Heart right ventricle (tissue), 16 donors: ENCODE data around the gene FOXJ1. TPM values are rescaled to one million over a fixed set of nuclear protein-coding genes. Genes with fewer than 3 reads are reported as not detected.

ENCODE experiments used
- ATAC-seq, 8 donors: fragments of 200-7000 bp; cut with Tn5 transposase; one replicate each; pipeline ENCODE4 v1.9.1; 2020; ENCODE audit warnings: mild to moderate bottlenecking in 8 of 8, moderate library complexity in 8 of 8, moderate number of reproducible peaks in 1 of 8
- DNase-seq, 2 donors: peaks; one replicate each; pipeline ENCODE4 v3.0.0-alpha.2; 2020
- H3K27ac ChIP-seq, 10 donors: fragments of 200-600 bp; sonication (generic) in 2 of 10; one replicate each; pipeline versions ENCODE4 v1.5.0 to v1.8.0; 2020 to 2022; ENCODE audit warnings: mild to moderate bottlenecking in 3 of 10
- H3K27me3 ChIP-seq, 7 donors: fragments of 200-600 bp; one replicate each; pipeline ENCODE4 v1.8.0; 2021 to 2022; ENCODE audit warnings: mild to moderate bottlenecking in 2 of 7
- H3K36me3 ChIP-seq, 9 donors: fragments of 200-600 bp; sonication (generic) in 1 of 9; one replicate each; pipeline versions ENCODE4 v1.5.0 to v1.8.0; 2020 to 2022; ENCODE audit warnings: mild to moderate bottlenecking in 2 of 9
- H3K4me1 ChIP-seq, 9 donors: fragments of 200-600 bp; sonication (generic) in 1 of 9; one replicate each; pipeline versions ENCODE4 v1.5.0 to v1.8.0; 2020 to 2022; ENCODE audit warnings: mild to moderate bottlenecking in 4 of 9
- H3K4me3 ChIP-seq, 10 donors: fragments of 200-600 bp; sonication (generic) in 2 of 10; one replicate each; pipeline versions ENCODE4 v1.5.0 to v1.8.0; 2020 to 2022; ENCODE audit warnings: mild to moderate bottlenecking in 7 of 10, moderate library complexity in 2 of 10
- H3K9me3 ChIP-seq, 11 donors: fragments of 200-600 bp in 10 of 11; sonication (generic) in 2 of 11; one replicate each; pipeline versions ENCODE4 v1.5.0 to v1.8.0; 2013 to 2022; ENCODE audit warnings: mild to moderate bottlenecking in 2 of 11, control low read depth in 1 of 11, moderate library complexity in 1 of 11
- CTCF ChIP-seq, 9 donors: fragments of 200-600 bp; sonication (generic) in 2 of 9; IDR thresholded peaks; one replicate each; pipeline versions ENCODE4 v1.5.0 to v1.8.0; 2021 to 2022; ENCODE audit warnings: antibody characterized with exemption in 9 of 9, mild to moderate bottlenecking in 5 of 9, moderate library complexity in 1 of 9
- WGBS, 2 donors: extraction: QIAGEN DNeasy Blood & Tissue Kit; methylation state at CpG; one replicate each; pipeline ENCODE4 v1.1.7; 2013; ENCODE audit warnings: inconsistent platforms in 1 of 2; 5-methylcytosine and 5-hydroxymethylcytosine counted together
- intact Hi-C, 10 donors: fragments of 100-400 bp; cut with DNase I; formaldehyde crosslinking; loops; one replicate each; pipeline versions ENCODE4 v1.11.1 to v1.14.2; 2022
- polyA plus RNA-seq, 2 donors: library from polyadenylated mRNA; stranded (reverse); fragments of 200-250 nt; gene quantifications; one replicate each; pipeline ENCODE4 v1.2.3, GENCODE V29; 2013
- total RNA-seq, 10 donors: library from RNA; stranded (reverse); fragmentation: NEBNext Ultra II Directional in 3 of 10; extraction: Animal tissue kit (Norgen Biotek cat#: 25700) in 3 of 10; gene quantifications; one replicate each; pipeline versions ENCODE4 v1.2.1 to v1.2.4, GENCODE V29; 2021 to 2023
- donor health status: Arrhythmogenic right ventricular cardiomyopathy.
- donor health status: ischemic (EF 13 %, LVEDD 7.1; RV severe dilation, severe dysfunction).
- donor health status: healthy with polysubstance abuse.
- donor health status: DM: no; HTN: yes; CAD: no.
- donor health status: DM: no; HTN: no; CAD: no.
- donor health status: ischemic (EF 25% LVEDD 6.9; RV normal size, moderate dysfunction).
- donor health status: ischemic (EF 25% LVEDD 5.7; RV mildly dilated, moderate dysfunction).
- donor health status: healthy.
- donor health status: DM: yes; HTN: yes; CAD: no.
- donor health status: Ischemic cardiomyopathy.
- donor health status: ischemic (EF 35%, LVEDD 5.7; RV mildly dilated, moderate dysfunction).
- donor health status: nonischemic (EF 11% LVEDD 7.7; RV severe dilation, severe dysfunction).
- donor health status: DM: yes; HTN: yes; CAD: no.
- donor health status: PGD.
- donor health status: ischemic (EF 29% LVEDD 5.4; RV normal size, mild dysfunction).
- donor health status: nonischemic (EF 23%, LVEDD 6.1; RV moderate dilation, normal function).

Gene FOXJ1
- total and polyA plus RNA-seq, 12 donors, result 0.03 TPM; not detected in 11

GRCh38 chr17:76091526-76092286, 49.3 kb downstream of the FOXJ1 start:
- no peak for TF ChIP-seq CTCF (IDR thresholded peaks at IDR 0.05)
- 68 to 75% methylated on average over 23 of the region's 23 CpGs for WGBS, 2 donors
- intact Hi-C loops, result no loop called here

GRCh38 chr17:76090517-76091129, 50.4 kb downstream of the FOXJ1 start:
- no peaks in the 10 kb centered on the region for H3K9me3 ChIP-seq
- H3K36me3 ChIP-seq, result peaks cover 0 to 100% (median 75%) of the 10 kb centered on the region in 9 donors
- DNase-seq, result no peak
- H3K27me3 ChIP-seq, result no peaks in the 10 kb centered on the region
- TF ChIP-seq CTCF (IDR thresholded peaks at IDR 0.05), result no peak
- ATAC-seq, result no peak
- intact Hi-C loops, result no loop called here
- no peak overlapping the region for H3K4me3 ChIP-seq
- H3K4me1 ChIP-seq, result peaks cover 0 to 8% (median 0%) of the 10 kb centered on the region in 9 donors
- 93% methylated on average over 17 of the region's 17 CpGs for WGBS, 2 donors
- H3K27ac ChIP-seq, result no peak overlapping the region

More at GRCh38 chr17:76091526-76092286, 49.3 kb downstream of the FOXJ1 start:
- Histone ChIP-seq H3K27me3 (no peaks in the 10 kb centered on the region), H3K4me3 (no peak overlapping the region), H3K4me1 (peaks cover 0 to 8% (median 0%) of the 10 kb centered on the region in 9 donors), H3K36me3 (peaks cover 0 to 100% (median 77%) of the 10 kb centered on the region in 9 donors), H3K9me3 (no peaks in the 10 kb centered on the region), H3K27ac (no peak overlapping the region)
- DNase-seq, result no peak
- no peak for ATAC-seq

GRCh38 chr17:76089680-76090516, 51.1 kb downstream of the FOXJ1 start:
- intact Hi-C loops, result no loop called here
- ATAC-seq (peak in 6 of 8 donors; percentile 17 to 62 (median 40)), DNase-seq (no peak)
- Histone ChIP-seq H3K27ac (no peak overlapping the region), H3K4me3 (no peak overlapping the region), H3K36me3 (peaks cover 0 to 100% (median 79%) of the 10 kb centered on the region in 9 donors), H3K9me3 (no peaks in the 10 kb centered on the region), H3K27me3 (no peaks in the 10 kb centered on the region), H3K4me1 (peaks cover 0 to 8% (median 0%) of the 10 kb centered on the region in 9 donors)
- TF ChIP-seq CTCF (IDR thresholded peaks at IDR 0.05), result no peak
- WGBS, 2 donors, result 85 to 90% methylated on average over 32 of the region's 32 CpGs
